RPMI7951 (cell line): ENCODE data around the gene ATF7IP2. TPM values are rescaled to one million over a fixed set of nuclear protein-coding genes. Genes with fewer than 3 reads are reported as not detected.
"Not testable (repeated sequence)": the region's sequence is repeated elsewhere in the genome, so short reads cannot be mapped to it uniquely, and the experiment has no call there.

Experiments
- DNase-seq: peaks from one replicate; pipeline ENCODE4 v3.0.0-alpha.2; 2012; ENCODE audit warnings: low read depth
- total RNA-seq: library from RNA; depleted of rRNA; stranded (reverse); fragments of >200 nt; shearing (Covaris generic); gene quantifications from 2 replicates; pipeline ENCODE4 v1.2.3, GENCODE V29; 2014

The ATF7IP2 gene
- total RNA-seq, 1 experiment from 2014 or later, result 14.9 TPM

- DNase-seq, result no peak
These were observed 9.6 kb upstream of the ATF7IP2 start for GRCh38 chr16:10376229-10376628.

GRCh38 chr16:10383626-10384025 is 2.2 kb upstream of the ATF7IP2 start:
- no peak for DNase-seq

GRCh38 chr16:10386517-10387100 is 748 bp downstream of the ATF7IP2 start:
- DNase-seq, result no peak

- no peak for DNase-seq
These were observed 1.3 kb downstream of the ATF7IP2 start for GRCh38 chr16:10387188-10387617.

- no peak for DNase-seq
These were observed 3.1 kb downstream of the ATF7IP2 start for GRCh38 chr16:10388988-10389387.

- DNase-seq, result no peak
These were observed 4.5 kb downstream of the ATF7IP2 start for GRCh38 chr16:10390330-10390729.

GRCh38 chr16:10390867-10391266 is 5.0 kb downstream of the ATF7IP2 start:
- no peak for DNase-seq

- no peak for DNase-seq
These were observed 5.5 kb downstream of the ATF7IP2 start for GRCh38 chr16:10391339-10391738.

GRCh38 chr16:10402975-10403374 is 17.1 kb downstream of the ATF7IP2 start:
- DNase-seq, result no peak

GRCh38 chr16:10405386-10405939 is 19.6 kb downstream of the ATF7IP2 start:
- peak; percentile 16 for DNase-seq

GRCh38 chr16:10408824-10409381 is 23.0 kb downstream of the ATF7IP2 start:
- DNase-seq, result peak; percentile 5

- not testable (repeated sequence) for DNase-seq
These were observed 23.9 kb downstream of the ATF7IP2 start for GRCh38 chr16:10409713-10410112.

GRCh38 chr16:10410469-10410868 is 24.6 kb downstream of the ATF7IP2 start:
- no peak for DNase-seq

- DNase-seq, result no peak
These were observed 27.2 kb downstream of the ATF7IP2 start for GRCh38 chr16:10412935-10413601.

- DNase-seq, result not testable (repeated sequence)
These were observed 32.3 kb downstream of the ATF7IP2 start for GRCh38 chr16:10418204-10418603.

- DNase-seq, result no peak
These were observed 33.8 kb downstream of the ATF7IP2 start for GRCh38 chr16:10419701-10420100.

- DNase-seq, result no peak
These were observed 35.7 kb downstream of the ATF7IP2 start for GRCh38 chr16:10421596-10421995.

GRCh38 chr16:10428433-10429168 is 42.7 kb downstream of the ATF7IP2 start:
- no peak for DNase-seq

GRCh38 chr16:10429299-10429969 is 43.6 kb downstream of the ATF7IP2 start:
- DNase-seq, result not testable (repeated sequence)

GRCh38 chr16:10441726-10442125 is 55.9 kb downstream of the ATF7IP2 start:
- DNase-seq, result no peak

- DNase-seq, result no peak
These were observed 61.4 kb downstream of the ATF7IP2 start for GRCh38 chr16:10447289-10447688.
